ENCODE measurements around the gene PON1.

PON1 gene

GRCh38 chr7:95324431-95324830 is at the start of gene PON1:
TSS of gene PON1 (minus strand) at chr7:95324532. CDS start at chr7:95324475, 57 bp downstream.
- no peak for DNase-seq
- intact Hi-C loops (cut with DNase I): no loop called here

GRCh38 chr7:95373323-95373722 is 49.0 kb upstream of the PON1 start:
- intact Hi-C loops (cut with DNase I): no loop called here

DNA sequence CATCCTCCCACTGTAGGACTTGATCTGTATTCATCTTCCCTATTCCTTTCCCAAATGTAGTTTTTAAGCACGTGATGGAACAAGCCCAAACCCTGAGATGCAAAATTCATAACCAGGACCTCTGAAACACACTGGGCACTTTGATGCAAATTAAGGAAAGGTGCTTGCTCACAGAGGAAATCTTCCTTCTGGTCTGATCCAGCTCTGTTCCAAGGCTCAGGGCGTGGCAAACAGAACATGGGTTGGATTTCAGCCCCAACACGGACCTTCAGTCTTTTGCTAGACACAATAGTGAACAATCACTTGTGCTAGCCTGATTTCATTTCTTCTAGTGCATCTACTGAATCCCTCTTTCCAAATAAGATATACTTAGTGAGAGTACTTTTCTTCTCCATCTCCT is 43.9 kb upstream of the PON1 start:
- no peak for DNase-seq
- intact Hi-C loops (cut with DNase I): no loop called here

More at GRCh38 chr7:95373323-95373722, 49.0 kb upstream of the PON1 start:
- no peak for DNase-seq

DNA sequence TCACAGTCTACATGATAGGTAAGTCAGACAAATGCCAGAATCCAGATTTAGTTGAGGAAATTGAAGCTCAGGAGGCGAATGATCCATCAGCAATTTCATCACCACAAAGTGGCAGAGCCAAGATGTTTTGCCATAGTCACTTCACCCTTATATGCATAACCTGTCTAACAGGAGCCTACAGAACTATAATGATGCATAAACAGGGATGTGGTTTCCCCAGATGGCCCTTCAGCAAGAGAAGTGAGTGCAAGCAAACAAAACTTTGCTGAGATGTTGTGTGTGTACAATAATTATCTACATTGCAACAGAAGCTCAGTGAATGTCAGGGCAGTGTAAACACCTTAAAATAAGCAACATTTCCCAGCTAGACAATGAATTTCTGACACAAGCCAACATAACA is 43.3 kb upstream of the PON1 start:
- intact Hi-C loops (cut with DNase I): no loop called here
- no peak for DNase-seq

DNA sequence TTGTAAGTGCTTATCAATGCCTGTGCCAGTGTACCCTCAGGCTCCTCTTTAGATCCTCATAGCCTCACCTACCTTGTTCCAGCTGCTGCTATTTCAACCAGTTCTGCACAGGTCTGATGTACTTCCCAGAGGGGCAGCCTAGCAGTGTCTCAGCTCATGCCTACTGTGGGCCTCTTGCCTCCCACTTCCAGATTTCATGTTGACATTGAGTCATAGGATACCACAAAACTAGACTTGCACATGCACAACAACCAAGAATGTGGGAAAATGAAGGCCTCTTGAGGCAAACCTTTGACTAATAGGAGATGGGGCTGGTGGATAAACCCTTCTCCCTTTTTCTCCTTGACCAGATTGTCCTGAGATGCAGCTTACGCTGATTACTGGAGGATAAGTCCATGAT is 40.8 kb upstream of the PON1 start:
- intact Hi-C loops (cut with DNase I): no loop called here
- DNase-seq: no peak

- intact Hi-C loops (cut with DNase I): loop anchor here (1.0 to 5.0 kb wide), 2 partner anchors 120 to 330 kb away; no protein-coding TSS in a partner anchor
- no peak for DNase-seq
Measured at GRCh38 chr7:95357623-95358022, 33.3 kb upstream of the PON1 start.

GRCh38 chr7:95342642-95343307 is 18.4 kb upstream of the PON1 start:
- intact Hi-C loops (cut with DNase I): no loop called here
- DNase-seq: no peak

- intact Hi-C loops (cut with DNase I): no loop called here
- no peak for DNase-seq
Measured at GRCh38 chr7:95342029-95342428, 17.7 kb upstream of the PON1 start.

GRCh38 chr7:95340491-95340890 is 16.2 kb upstream of the PON1 start:
- no peak for DNase-seq

DNA sequence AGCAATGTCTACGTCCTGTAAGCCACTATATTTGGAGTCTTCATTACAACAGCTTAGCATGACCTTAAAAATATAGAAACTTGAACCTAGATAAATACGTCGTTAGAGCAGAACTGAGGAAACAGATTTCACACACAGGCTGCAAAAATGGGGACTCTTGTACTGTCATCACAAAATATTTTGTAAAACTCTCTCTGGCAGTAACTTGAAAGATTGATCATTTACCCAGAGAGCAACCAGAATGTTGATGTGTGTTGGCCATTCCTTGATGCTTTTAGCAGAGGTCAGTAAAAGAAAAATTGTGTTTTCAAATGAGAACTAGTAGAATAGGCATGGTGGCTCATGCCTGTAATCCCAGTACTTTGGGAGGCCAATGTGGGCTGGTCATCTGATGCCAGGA is 14.5 kb upstream of the PON1 start:
- intact Hi-C loops (cut with DNase I): no loop called here
- no peak for DNase-seq

More at GRCh38 chr7:95340491-95340890, 16.2 kb upstream of the PON1 start:
- intact Hi-C loops (cut with DNase I): no loop called here

DNA sequence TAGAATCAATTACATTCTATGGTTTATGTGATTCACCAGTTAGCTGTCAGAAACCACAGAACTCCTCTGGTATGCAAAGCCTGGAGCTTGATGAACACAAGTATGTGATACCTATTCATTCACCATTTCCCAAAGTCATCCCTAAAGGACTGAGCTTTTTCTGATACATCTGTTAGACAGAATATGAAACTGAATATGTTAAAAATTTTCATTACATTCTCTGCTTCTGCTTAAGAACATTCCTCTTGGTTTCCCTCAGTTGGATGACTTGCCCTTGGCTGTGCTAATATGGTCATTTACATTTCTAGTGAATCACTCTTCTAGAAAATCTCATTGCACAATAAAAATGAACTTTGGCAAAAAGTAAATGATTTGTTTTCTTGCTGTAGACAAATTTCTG is 10.8 kb upstream of the PON1 start:
- intact Hi-C loops (cut with DNase I): no loop called here
- no peak for DNase-seq

GRCh38 chr7:95334447-95334846 is 10.1 kb upstream of the PON1 start:
- intact Hi-C loops (cut with DNase I): no loop called here
- no peak for DNase-seq

DNA sequence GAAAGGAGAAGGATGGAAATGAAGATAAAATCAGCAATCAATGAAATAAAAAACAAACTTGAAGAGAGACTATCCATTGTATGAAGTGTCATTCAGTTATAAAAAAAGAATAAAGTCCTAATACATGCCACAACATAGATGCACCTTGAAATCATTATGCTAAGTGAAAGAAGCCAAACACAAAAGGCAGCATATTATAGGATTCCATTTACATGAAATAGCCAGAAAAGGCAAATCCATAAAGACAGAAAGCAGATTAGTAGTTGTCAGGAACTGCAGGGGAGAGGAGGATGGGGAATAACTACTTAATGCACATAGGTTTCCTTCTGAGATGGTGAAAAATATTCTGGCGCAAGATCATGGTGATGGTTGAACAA is 6.6 kb upstream of the PON1 start:
- intact Hi-C loops (cut with DNase I): no loop called here

GRCh38 chr7:95330204-95330960 is 6.0 kb upstream of the PON1 start:
- no peak for DNase-seq
- intact Hi-C loops (cut with DNase I): no loop called here

More for the DNA sequence above, 6.6 kb upstream of the PON1 start:
- DNase-seq: no peak

DNA sequence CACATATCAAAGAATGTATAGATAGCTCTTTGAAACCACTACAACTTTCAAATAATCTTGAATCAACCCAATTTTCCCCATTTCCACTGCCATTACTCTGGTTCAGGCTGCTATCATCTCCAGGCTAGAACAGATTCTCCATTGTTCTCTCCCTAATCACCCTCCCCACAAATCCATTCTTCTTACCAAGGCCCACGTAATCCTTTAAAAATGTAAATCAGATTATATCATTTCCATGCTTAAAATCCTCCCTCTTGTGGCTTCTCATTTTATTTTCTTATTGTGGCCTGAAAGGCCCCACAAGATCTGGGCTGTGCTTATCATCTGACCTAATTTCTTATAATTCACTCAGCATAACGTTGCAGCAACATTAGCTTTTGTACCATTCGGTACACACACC is 3.0 kb upstream of the PON1 start:
- DNase-seq: no peak
- intact Hi-C loops (cut with DNase I): no loop called here

DNA sequence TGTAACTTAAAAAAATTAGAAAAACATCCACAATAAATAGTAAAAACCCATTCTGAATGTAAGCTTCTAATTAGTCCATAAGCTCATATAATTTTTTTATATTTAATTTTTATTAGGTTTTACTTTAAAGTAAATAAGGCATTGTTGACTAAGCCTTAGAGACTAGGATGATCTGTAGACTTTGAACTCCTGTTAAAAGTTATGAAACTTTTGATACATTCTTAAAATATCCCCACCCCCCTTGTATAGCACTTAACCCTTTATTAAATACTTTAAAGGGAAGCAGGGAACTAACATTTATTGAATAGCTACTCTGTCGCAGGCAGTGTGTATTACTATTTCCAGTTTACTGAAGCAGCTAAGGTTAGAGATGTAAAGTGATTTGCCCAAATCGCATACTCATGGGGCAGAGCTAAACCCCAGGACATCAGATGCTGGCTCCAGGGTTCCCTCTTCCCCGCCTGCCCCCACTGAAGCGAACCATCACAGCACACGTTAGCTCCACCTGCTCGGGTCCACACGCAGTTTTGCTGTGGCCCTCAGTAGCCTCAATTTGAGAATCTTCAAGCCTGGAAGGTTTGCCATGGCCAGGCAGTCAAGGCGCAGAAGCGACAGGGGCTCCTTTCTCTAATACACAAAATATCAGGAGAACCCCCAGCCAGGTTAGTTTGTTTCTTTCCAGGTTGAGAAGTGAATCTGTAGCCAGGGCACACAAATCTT is 762 bp downstream of the PON1 start:
- intact Hi-C loops (cut with DNase I): no loop called here
- DNase-seq: no peak

DNA sequence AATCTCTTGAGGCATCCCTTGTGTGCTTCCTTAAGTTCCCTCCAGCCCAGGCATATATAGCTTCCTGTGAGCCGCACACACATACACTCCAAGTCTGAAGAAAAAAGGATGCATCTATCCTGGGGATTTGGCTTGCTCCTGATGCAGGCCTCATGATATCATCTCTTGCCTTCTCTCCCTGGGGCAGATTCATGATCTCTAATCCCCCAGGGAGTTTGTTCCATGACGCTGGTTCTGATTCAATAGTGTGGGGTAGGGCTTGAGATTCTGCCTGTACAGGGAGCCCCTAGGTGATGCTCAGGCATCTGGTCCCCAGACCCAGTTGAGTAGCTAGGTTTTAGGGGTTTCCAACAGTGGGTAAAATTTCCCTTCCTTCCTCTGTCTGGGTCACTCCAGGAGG is 1.5 kb downstream of the PON1 start:
- intact Hi-C loops (cut with DNase I): no loop called here
- no peak for DNase-seq

DNA sequence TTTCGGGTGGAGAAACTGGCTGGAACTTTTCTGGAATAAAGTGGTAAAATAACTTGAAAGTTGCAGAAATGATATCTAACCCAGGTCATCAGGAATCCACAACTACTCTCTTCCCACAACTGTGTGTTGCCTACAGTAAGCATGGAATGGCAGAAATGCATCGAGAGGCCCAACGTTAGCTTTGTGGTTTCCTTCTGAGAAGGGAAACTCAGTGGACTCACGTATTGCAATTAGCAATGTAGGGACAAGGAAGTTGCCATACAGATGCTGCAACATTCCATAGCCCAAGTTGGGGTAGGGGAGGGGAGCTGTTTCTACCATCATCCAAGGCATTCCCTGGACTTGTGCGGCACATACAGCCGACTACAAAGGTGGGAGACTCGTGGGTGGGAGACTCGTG is 1.9 kb downstream of the PON1 start:
- no peak for DNase-seq
- intact Hi-C loops (cut with DNase I): no loop called here

- no peak for DNase-seq
- intact Hi-C loops (cut with DNase I): no loop called here
Measured at GRCh38 chr7:95321720-95322119, 2.6 kb downstream of the PON1 start.

- no peak for DNase-seq
- intact Hi-C loops (cut with DNase I): no loop called here
Measured at GRCh38 chr7:95320651-95321050, 3.7 kb downstream of the PON1 start.

GRCh38 chr7:95319570-95319969 is 4.8 kb downstream of the PON1 start:
- no peak for DNase-seq

More at GRCh38 chr7:95319570-95319969, 4.8 kb downstream of the PON1 start:
- intact Hi-C loops (cut with DNase I): no loop called here
